ENCODE results near the gene COL4A6.

COL4A6 gene

GRCh38 chrX:108361316-108361715, 76.9 kb downstream of the COL4A6 start:
- Histone ChIP-seq H3K9ac (ENCODE audit: low read length) (no peak overlapping the region), H2BK5ac (ENCODE audit: low read length) (no peak overlapping the region), H4K5ac (ENCODE audit: low read length) (no peak overlapping the region), H3K79me2 (ENCODE audit: control insufficient read depth, insufficient read depth, low read length) (no peaks in the 10 kb centered on the region), H3K23ac (ENCODE audit: low read length) (no peak overlapping the region), H3K4me3 (ENCODE audit: low read length) (no peak overlapping the region), H3K27ac (ENCODE audit: low read depth, low read length) (no peak overlapping the region), H3K4me1 (ENCODE audit: control insufficient read depth, low read depth, low read length) (peaks cover 4% of the 10 kb centered on the region), H3K18ac (ENCODE audit: low read length) (no peak overlapping the region), H2AK5ac (ENCODE audit: low read length) (no peak overlapping the region), H3K4ac (ENCODE audit: low read depth, low read length) (no peak overlapping the region), H3K4me2 (ENCODE audit: low read length) (no peak overlapping the region), H3K56ac (ENCODE audit: low read length) (no peak overlapping the region), H2BK15ac (replicated peaks; ENCODE audit: low read depth) (no peak overlapping the region), H3K79me1 (ENCODE audit: low read length) (no peaks in the 10 kb centered on the region), H2BK120ac (ENCODE audit: low read depth, low read length) (no peak overlapping the region), H4K8ac (ENCODE audit: low read depth, low read length) (no peak overlapping the region), H3K36me3 (ENCODE audit: control insufficient read depth, insufficient read depth, low read length) (no peaks in the 10 kb centered on the region), H3K27me3 (ENCODE audit: insufficient read depth, low read length, poor library complexity) (no peaks in the 10 kb centered on the region)
- no CpG with 5 or more reads among the region's 2 CpGs for WGBS (ENCODE audit: extremely low coverage, insufficient coverage, low lambda C conversion rate)
- no peak for DNase-seq

GRCh38 chrX:108359806-108360602, 78.2 kb downstream of the COL4A6 start:
- no peak overlapping the region for H2BK120ac ChIP-seq (ENCODE audit: low read depth, low read length)
- no peak overlapping the region for H2BK15ac ChIP-seq (replicated peaks; ENCODE audit: low read depth)
- H3K18ac ChIP-seq (ENCODE audit: low read length) = no peak overlapping the region
- H3K79me2 ChIP-seq (ENCODE audit: control insufficient read depth, insufficient read depth, low read length) = no peaks in the 10 kb centered on the region
- no peak overlapping the region for H3K4me2 ChIP-seq (ENCODE audit: low read length)
- no peak overlapping the region for H3K56ac ChIP-seq (ENCODE audit: low read length)
- H3K79me1 ChIP-seq (ENCODE audit: low read length) = no peaks in the 10 kb centered on the region
- no peaks in the 10 kb centered on the region for H3K36me3 ChIP-seq (ENCODE audit: control insufficient read depth, insufficient read depth, low read length)
- H3K4me1 ChIP-seq (ENCODE audit: control insufficient read depth, low read depth, low read length) = peaks cover 4% of the 10 kb centered on the region
- no peak overlapping the region for H3K27ac ChIP-seq (ENCODE audit: low read depth, low read length)
- no peak overlapping the region for H3K4me3 ChIP-seq (ENCODE audit: low read length)
- H3K9ac ChIP-seq (ENCODE audit: low read length) = no peak overlapping the region
- no peak overlapping the region for H4K5ac ChIP-seq (ENCODE audit: low read length)
- no peak overlapping the region for H2BK5ac ChIP-seq (ENCODE audit: low read length)
- no peak overlapping the region for H3K23ac ChIP-seq (ENCODE audit: low read length)
- DNase-seq = no peak
- H3K27me3 ChIP-seq (ENCODE audit: insufficient read depth, low read length, poor library complexity) = no peaks in the 10 kb centered on the region
- WGBS (ENCODE audit: extremely low coverage, insufficient coverage, low lambda C conversion rate) = no CpG with 5 or more reads among the region's 4 CpGs
- no peak overlapping the region for H3K4ac ChIP-seq (ENCODE audit: low read depth, low read length)
- no peak overlapping the region for H2AK5ac ChIP-seq (ENCODE audit: low read length)
- H4K8ac ChIP-seq (ENCODE audit: low read depth, low read length) = no peak overlapping the region

- Histone ChIP-seq H3K4me1 (ENCODE audit: control insufficient read depth, low read depth, low read length) (peaks cover 5% of the 10 kb centered on the region), H3K27ac (ENCODE audit: low read depth, low read length) (no peak overlapping the region)
- WGBS (ENCODE audit: extremely low coverage, insufficient coverage, low lambda C conversion rate) = no CpG with 5 or more reads among the region's 1 CpG
Observed at GRCh38 chrX:108353452-108353851, 84.8 kb downstream of the COL4A6 start.

GRCh38 chrX:108349210-108349609, 89.0 kb downstream of the COL4A6 start:
- peaks cover 2% of the 10 kb centered on the region for H3K4me1 ChIP-seq (ENCODE audit: control insufficient read depth, low read depth, low read length)
- H4K8ac ChIP-seq (ENCODE audit: low read depth, low read length) = no peak overlapping the region
- H2BK15ac ChIP-seq (replicated peaks; ENCODE audit: low read depth) = no peak overlapping the region
- H3K27ac ChIP-seq (ENCODE audit: low read depth, low read length) = no peak overlapping the region
- H3K23ac ChIP-seq (ENCODE audit: low read length) = no peak overlapping the region
- H3K9ac ChIP-seq (ENCODE audit: low read length) = no peak overlapping the region
- no peak overlapping the region for H3K18ac ChIP-seq (ENCODE audit: low read length)
- H3K56ac ChIP-seq (ENCODE audit: low read length) = no peak overlapping the region
- H3K36me3 ChIP-seq (ENCODE audit: control insufficient read depth, insufficient read depth, low read length) = no peaks in the 10 kb centered on the region
- WGBS (ENCODE audit: extremely low coverage, insufficient coverage, low lambda C conversion rate) = no CpG with 5 or more reads among the region's 2 CpGs
- no peak overlapping the region for H3K4me2 ChIP-seq (ENCODE audit: low read length)
- no peak for DNase-seq
- H2BK5ac ChIP-seq (ENCODE audit: low read length) = no peak overlapping the region
- no peak overlapping the region for H4K5ac ChIP-seq (ENCODE audit: low read length)
- H2AK5ac ChIP-seq (ENCODE audit: low read length) = no peak overlapping the region
- H3K79me1 ChIP-seq (ENCODE audit: low read length) = no peaks in the 10 kb centered on the region
- no peak overlapping the region for H3K4me3 ChIP-seq (ENCODE audit: low read length)
- no peaks in the 10 kb centered on the region for H3K27me3 ChIP-seq (ENCODE audit: insufficient read depth, low read length, poor library complexity)
- no peak overlapping the region for H3K4ac ChIP-seq (ENCODE audit: low read depth, low read length)
- no peaks in the 10 kb centered on the region for H3K79me2 ChIP-seq (ENCODE audit: control insufficient read depth, insufficient read depth, low read length)
- no peak overlapping the region for H2BK120ac ChIP-seq (ENCODE audit: low read depth, low read length)

More at GRCh38 chrX:108353452-108353851, 84.8 kb downstream of the COL4A6 start:
- Histone ChIP-seq H4K8ac (ENCODE audit: low read depth, low read length) (no peak overlapping the region), H3K9ac (ENCODE audit: low read length) (no peak overlapping the region), H3K36me3 (ENCODE audit: control insufficient read depth, insufficient read depth, low read length) (no peaks in the 10 kb centered on the region), H2AK5ac (ENCODE audit: low read length) (no peak overlapping the region), H3K18ac (ENCODE audit: low read length) (no peak overlapping the region), H2BK120ac (ENCODE audit: low read depth, low read length) (no peak overlapping the region), H3K56ac (ENCODE audit: low read length) (no peak overlapping the region), H3K79me1 (ENCODE audit: low read length) (no peaks in the 10 kb centered on the region), H2BK5ac (ENCODE audit: low read length) (no peak overlapping the region), H3K4me3 (ENCODE audit: low read length) (no peak overlapping the region), H4K5ac (ENCODE audit: low read length) (no peak overlapping the region), H3K79me2 (ENCODE audit: control insufficient read depth, insufficient read depth, low read length) (no peaks in the 10 kb centered on the region), H3K4me2 (ENCODE audit: low read length) (no peak overlapping the region), H3K27me3 (ENCODE audit: insufficient read depth, low read length, poor library complexity) (no peaks in the 10 kb centered on the region), H3K4ac (ENCODE audit: low read depth, low read length) (no peak overlapping the region), H2BK15ac (replicated peaks; ENCODE audit: low read depth) (no peak overlapping the region), H3K23ac (ENCODE audit: low read length) (no peak overlapping the region)
- DNase-seq = peak; percentile 81

- Histone ChIP-seq H3K4me2 (ENCODE audit: low read length) (no peak overlapping the region), H3K56ac (ENCODE audit: low read length) (no peak overlapping the region), H2AK5ac (ENCODE audit: low read length) (no peak overlapping the region), H4K5ac (ENCODE audit: low read length) (no peak overlapping the region), H2BK5ac (ENCODE audit: low read length) (no peak overlapping the region), H4K8ac (ENCODE audit: low read depth, low read length) (no peak overlapping the region), H3K79me1 (ENCODE audit: low read length) (no peaks in the 10 kb centered on the region), H3K23ac (ENCODE audit: low read length) (no peak overlapping the region), H3K79me2 (ENCODE audit: control insufficient read depth, insufficient read depth, low read length) (no peaks in the 10 kb centered on the region), H3K27ac (ENCODE audit: low read depth, low read length) (no peak overlapping the region), H3K18ac (ENCODE audit: low read length) (no peak overlapping the region), H3K9ac (ENCODE audit: low read length) (no peak overlapping the region), H3K4me3 (ENCODE audit: low read length) (no peak overlapping the region), H2BK15ac (replicated peaks; ENCODE audit: low read depth) (peak overlapping the region; percentile 27), H2BK120ac (ENCODE audit: low read depth, low read length) (no peak overlapping the region), H3K4ac (ENCODE audit: low read depth, low read length) (no peak overlapping the region), H3K4me1 (ENCODE audit: control insufficient read depth, low read depth, low read length) (peaks cover 2% of the 10 kb centered on the region), H3K36me3 (ENCODE audit: control insufficient read depth, insufficient read depth, low read length) (no peaks in the 10 kb centered on the region), H3K27me3 (ENCODE audit: insufficient read depth, low read length, poor library complexity) (no peaks in the 10 kb centered on the region)
- no CpG with 5 or more reads among the region's 1 CpG for WGBS (ENCODE audit: extremely low coverage, insufficient coverage, low lambda C conversion rate)
- DNase-seq = no peak
Observed at GRCh38 chrX:108348525-108348924, 89.7 kb downstream of the COL4A6 start.

- DNase-seq = peak; percentile 66
- no peaks in the 10 kb centered on the region for H3K27me3 ChIP-seq (ENCODE audit: insufficient read depth, low read length, poor library complexity)
- H4K5ac ChIP-seq (ENCODE audit: low read length) = no peak overlapping the region
- H3K18ac ChIP-seq (ENCODE audit: low read length) = no peak overlapping the region
- no CpG with 5 or more reads among the region's 3 CpGs for WGBS (ENCODE audit: extremely low coverage, insufficient coverage, low lambda C conversion rate)
- H3K9ac ChIP-seq (ENCODE audit: low read length) = no peak overlapping the region
- no peak overlapping the region for H2BK120ac ChIP-seq (ENCODE audit: low read depth, low read length)
- H2AK5ac ChIP-seq (ENCODE audit: low read length) = no peak overlapping the region
- H3K4me2 ChIP-seq (ENCODE audit: low read length) = no peak overlapping the region
- no peaks in the 10 kb centered on the region for H3K36me3 ChIP-seq (ENCODE audit: control insufficient read depth, insufficient read depth, low read length)
- H2BK5ac ChIP-seq (ENCODE audit: low read length) = no peak overlapping the region
- H3K79me1 ChIP-seq (ENCODE audit: low read length) = no peaks in the 10 kb centered on the region
- H3K79me2 ChIP-seq (ENCODE audit: control insufficient read depth, insufficient read depth, low read length) = no peaks in the 10 kb centered on the region
- no peak overlapping the region for H2BK15ac ChIP-seq (replicated peaks; ENCODE audit: low read depth)
- H3K56ac ChIP-seq (ENCODE audit: low read length) = no peak overlapping the region
- H3K4ac ChIP-seq (ENCODE audit: low read depth, low read length) = no peak overlapping the region
- peaks cover 2% of the 10 kb centered on the region for H3K4me1 ChIP-seq (ENCODE audit: control insufficient read depth, low read depth, low read length)
- H3K4me3 ChIP-seq (ENCODE audit: low read length) = no peak overlapping the region
- H3K23ac ChIP-seq (ENCODE audit: low read length) = no peak overlapping the region
- H4K8ac ChIP-seq (ENCODE audit: low read depth, low read length) = no peak overlapping the region
- H3K27ac ChIP-seq (ENCODE audit: low read depth, low read length) = no peak overlapping the region
Observed at GRCh38 chrX:108347800-108348199, 90.4 kb downstream of the COL4A6 start.

Measured in mesendoderm (in vitro differentiated cells).